GM19468 (cell line): ENCODE measurements around the gene CSAG1.
"Not testable (repeated sequence)": the region's sequence is repeated elsewhere in the genome, so short reads cannot be mapped to it uniquely, and the experiment has no call there.

Experiments used
- ATAC-seq: cut with Tn5 transposase; IDR thresholded peaks from one replicate; pipeline ENCODE4 v1.9.1; 2021; ENCODE audit warnings: mild to moderate bottlenecking, moderate library complexity, moderate number of reproducible peaks; ENCODE audit not compliant: unreplicated experiment; ENCODE audit errors: extremely low read depth

CSAG1 gene

GRCh38 chrX:152733261-152733975, at the start of gene CSAG1, which contains the start of gene MAGEA12:
Gene CSAG1 (minus strand): TSS chrX:152733721. CDS start chrX:152732460, 1,261 bp downstream.
Gene MAGEA12 (plus strand): TSS chrX:152733757. CDS start chrX:152736162, 2,405 bp downstream.
- no peak for ATAC-seq

GRCh38 chrX:152769549-152770289, 36.2 kb upstream of the CSAG1 start, which contains the start of gene MAGEA6:
Gene MAGEA6 (minus strand): TSS chrX:152769689. CDS start chrX:152767650, 2,039 bp downstream.
- not testable (repeated sequence) for ATAC-seq

- not testable (repeated sequence) for ATAC-seq
Measured at GRCh38 chrX:152766562-152766961, 33.0 kb upstream of the CSAG1 start.

- ATAC-seq = not testable (repeated sequence)
Measured at GRCh38 chrX:152761582-152761981, 28.1 kb upstream of the CSAG1 start.

GRCh38 chrX:152759544-152759943, 26.0 kb upstream of the CSAG1 start:
- ATAC-seq = not testable (repeated sequence)

GRCh38 chrX:152758918-152759317, 25.4 kb upstream of the CSAG1 start, which contains the start of gene CSAG3:
Gene CSAG3 (plus strand): TSS chrX:152759218.
- not testable (repeated sequence) for ATAC-seq

GRCh38 chrX:152754871-152755270, 21.4 kb upstream of the CSAG1 start:
- ATAC-seq = not testable (repeated sequence)

- ATAC-seq = not testable (repeated sequence)
Measured at GRCh38 chrX:152753686-152754650, 20.4 kb upstream of the CSAG1 start, which contains the start of gene MAGEA2. Gene MAGEA2 (minus strand): TSS chrX:152753842. CDS start chrX:152751363, 2,479 bp downstream.

- ATAC-seq = no peak
Measured at GRCh38 chrX:152738560-152738959, 5.0 kb upstream of the CSAG1 start.

- not testable (repeated sequence) for ATAC-seq
Measured at GRCh38 chrX:152736528-152736927, 3.0 kb upstream of the CSAG1 start.

- no peak for ATAC-seq
Measured at GRCh38 chrX:152735860-152736511, 2.5 kb upstream of the CSAG1 start.

- no peak for ATAC-seq
Measured at GRCh38 chrX:152735101-152735500, 1.6 kb upstream of the CSAG1 start.

- ATAC-seq = not testable (repeated sequence)
Measured at GRCh38 chrX:152734143-152734858, 780 bp upstream of the CSAG1 start.

- no peak for ATAC-seq
Measured at GRCh38 chrX:152725409-152725808, 8.1 kb downstream of the CSAG1 start.

GRCh38 chrX:152713815-152714787, 19.4 kb downstream of the CSAG1 start, which contains the start of gene MAGEA2B:
Gene MAGEA2B (plus strand): TSS chrX:152714628. CDS start chrX:152717107, 2,479 bp downstream.
- not testable (repeated sequence) for ATAC-seq

- ATAC-seq = not testable (repeated sequence)
Measured at GRCh38 chrX:152713195-152713594, 20.3 kb downstream of the CSAG1 start.

GRCh38 chrX:152709173-152709572, 24.3 kb downstream of the CSAG1 start, which contains the start of gene CSAG2:
Gene CSAG2 (minus strand): TSS chrX:152709273. CDS start chrX:152709112, 161 bp downstream.
- ATAC-seq = not testable (repeated sequence)
